Immature natural killer cell (primary cell): ENCODE data around the gene HES2. TPM values are rescaled to one million over a fixed set of nuclear protein-coding genes. Genes with fewer than 3 reads are reported as not detected.
"Not testable (repeated sequence)": the region's sequence is repeated elsewhere in the genome, so short reads cannot be mapped to it uniquely, and the experiment has no call there.

Source experiments
- DNase-seq, 3 donors: peaks; one replicate each; pipeline ENCODE4 v3.0.0; 2022; ENCODE audit warnings: mixed read lengths in 1 of 3
- H3K27ac Mint-ChIP-seq, 6 donors: one replicate each; pipeline ENCODE4 v1.8.0; 2020; ENCODE audit warnings: mixed read lengths in 6 of 6, mild to moderate bottlenecking in 5 of 6, inconsistent platforms in 4 of 6, moderate library complexity in 3 of 6
- H3K27me3 Mint-ChIP-seq, 3 donors: one replicate each; pipeline ENCODE4 v1.8.0; 2020 to 2021; ENCODE audit warnings: low read depth in 3 of 3, mild to moderate bottlenecking in 3 of 3, mixed read lengths in 3 of 3, moderate library complexity in 3 of 3, inconsistent platforms in 1 of 3
- H3K36me3 Mint-ChIP-seq, 3 donors: one replicate each; pipeline ENCODE4 v1.8.0; 2020; ENCODE audit warnings: mixed read lengths in 3 of 3, inconsistent platforms in 2 of 3, mild to moderate bottlenecking in 2 of 3
- H3K4me1 Mint-ChIP-seq, 2 donors: one replicate each; pipeline ENCODE4 v1.8.0; 2020; ENCODE audit warnings: inconsistent platforms in 2 of 2, mild to moderate bottlenecking in 2 of 2, mixed read lengths in 2 of 2, moderate library complexity in 1 of 2
- H3K4me3 Mint-ChIP-seq, 5 donors: one replicate each; pipeline ENCODE4 v1.8.0; 2020; ENCODE audit warnings: mild to moderate bottlenecking in 5 of 5, mixed read lengths in 5 of 5, inconsistent platforms in 3 of 5, moderate library complexity in 3 of 5
- H3K9me3 Mint-ChIP-seq, 6 donors: one replicate each; pipeline ENCODE4 v1.8.0; 2020; ENCODE audit warnings: mild to moderate bottlenecking in 6 of 6, mixed read lengths in 6 of 6, inconsistent platforms in 4 of 6, moderate library complexity in 3 of 6
- polyA plus RNA-seq, 3 donors: library from polyadenylated mRNA; unstranded; fragments of 300-500 nt; fragmentation: Illumina TruSeq; gene quantifications; one replicate each; pipeline ENCODE4 v1.2.3, GENCODE V29; 2021

HES2 gene
- polyA plus RNA-seq, 3 donors from 2014 or later: not detected

DNA sequence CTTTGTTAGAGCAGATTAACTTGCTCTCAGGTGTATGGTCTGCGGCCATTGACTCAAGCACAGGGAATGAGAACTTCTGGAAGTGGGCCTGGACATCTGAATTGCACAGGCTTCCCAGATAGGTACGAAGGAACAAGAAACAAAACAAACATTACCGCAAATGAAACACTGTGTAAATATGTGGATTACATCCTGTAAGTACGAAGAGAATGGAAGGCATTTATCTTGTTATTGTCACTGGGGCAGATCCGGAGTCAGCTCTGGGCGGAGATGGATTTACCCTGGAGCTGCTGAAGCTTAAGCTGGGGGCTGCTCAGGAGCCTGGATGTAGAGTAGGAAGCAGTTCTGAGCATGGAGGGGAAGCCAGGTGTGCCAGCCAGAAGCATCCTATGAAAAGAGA is 6.8 kb downstream of the HES2 start:
- H3K9me3 Mint-ChIP-seq: no peaks in the 10 kb centered on the region
- H3K4me1 Mint-ChIP-seq: peaks cover 0 to 5% of the 10 kb centered on the region in 2 donors
- peaks cover 9 to 30% (median 21%) of the 10 kb centered on the region in 3 donors for H3K27me3 Mint-ChIP-seq
- H3K27ac Mint-ChIP-seq: no peak overlapping the region
- H3K36me3 Mint-ChIP-seq: no peaks in the 10 kb centered on the region
- H3K4me3 Mint-ChIP-seq: no peak overlapping the region
- no peak for DNase-seq

DNA sequence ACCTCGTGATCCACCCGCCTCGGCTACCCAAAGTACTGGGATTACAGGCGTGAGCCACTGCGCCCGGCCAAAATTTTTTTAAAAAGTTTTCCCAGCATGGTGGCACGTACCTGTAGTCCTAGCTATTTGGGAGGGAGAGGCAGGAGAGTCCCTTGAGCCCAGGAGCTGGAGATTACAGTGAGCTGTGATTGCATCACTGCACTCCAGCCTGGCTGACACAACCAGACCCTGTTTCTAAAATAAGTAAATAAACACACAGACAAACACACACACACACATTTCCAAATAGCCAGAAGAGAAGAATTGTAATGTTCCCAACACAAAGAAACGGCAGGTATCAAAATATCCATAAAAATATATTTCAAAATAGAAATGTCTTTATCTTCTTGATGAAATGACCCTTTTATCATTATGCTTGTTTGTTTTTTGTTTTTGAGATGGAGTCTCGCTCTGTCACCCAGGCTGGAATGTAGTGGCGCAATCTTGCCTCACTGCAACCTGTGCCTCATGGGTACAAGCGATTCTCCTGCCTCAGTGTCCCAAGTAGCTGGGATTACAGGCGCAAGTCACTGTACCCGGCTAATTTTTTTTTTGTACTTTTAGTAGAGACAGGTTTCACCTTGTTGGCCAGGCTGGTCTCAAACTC is 9.3 kb downstream of the HES2 start:
- DNase-seq: no peak
- no peaks in the 10 kb centered on the region for H3K36me3 Mint-ChIP-seq
- no peaks in the 10 kb centered on the region for H3K9me3 Mint-ChIP-seq
- H3K27ac Mint-ChIP-seq: no peak overlapping the region
- H3K27me3 Mint-ChIP-seq: peaks cover 8 to 20% (median 12%) of the 10 kb centered on the region in 3 donors
- no peak overlapping the region for H3K4me3 Mint-ChIP-seq
- H3K4me1 Mint-ChIP-seq: peaks cover 0 to 5% of the 10 kb centered on the region in 2 donors

DNA sequence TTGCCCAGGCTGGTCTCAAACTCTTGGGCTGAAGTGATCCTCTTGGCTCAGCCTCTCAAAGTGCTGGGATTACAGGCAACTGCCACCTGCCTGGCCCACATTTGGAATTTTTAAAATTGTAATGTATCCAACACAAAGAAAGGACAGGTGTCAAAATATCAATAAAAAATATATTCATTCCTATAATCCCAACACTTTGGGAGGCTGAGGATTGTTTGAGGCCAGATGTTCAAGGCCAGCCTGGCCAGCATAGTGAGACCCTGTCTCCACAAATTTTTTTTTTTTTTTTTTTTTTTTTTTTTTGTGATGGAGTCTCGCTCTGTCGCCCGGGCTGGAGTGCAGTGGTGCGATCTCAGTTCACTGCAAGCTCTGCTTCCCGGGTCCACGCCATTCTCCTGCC is 10.0 kb downstream of the HES2 start:
- peaks cover 10 to 18% (median 12%) of the 10 kb centered on the region in 3 donors for H3K27me3 Mint-ChIP-seq
- DNase-seq: no peak
- peaks cover 0 to 5% of the 10 kb centered on the region in 2 donors for H3K4me1 Mint-ChIP-seq
- H3K4me3 Mint-ChIP-seq: no peak overlapping the region
- H3K9me3 Mint-ChIP-seq: no peaks in the 10 kb centered on the region
- no peaks in the 10 kb centered on the region for H3K36me3 Mint-ChIP-seq
- H3K27ac Mint-ChIP-seq: no peak overlapping the region

DNA sequence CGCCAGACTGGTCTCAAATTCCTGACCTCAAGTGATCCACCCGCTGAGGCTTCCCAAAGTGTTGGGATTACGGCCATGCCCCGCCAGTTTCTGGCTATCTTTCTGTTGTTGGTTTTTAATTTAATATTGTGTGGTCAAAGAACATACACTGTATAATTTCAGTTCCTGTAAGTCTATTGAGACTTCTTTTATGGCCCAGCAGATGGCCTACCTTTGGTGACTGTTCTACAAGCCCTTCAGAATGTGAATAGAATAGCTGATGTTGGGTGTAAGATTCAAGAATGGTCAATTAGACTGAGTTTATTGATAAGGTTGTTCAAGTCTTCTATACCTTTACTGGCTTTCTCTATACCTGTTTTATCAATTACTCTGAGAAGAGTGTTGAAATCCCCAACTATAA is 10.7 kb downstream of the HES2 start:
- peaks cover 0 to 2% of the 10 kb centered on the region in 2 donors for H3K4me1 Mint-ChIP-seq
- H3K27ac Mint-ChIP-seq: no peak overlapping the region
- no peak overlapping the region for H3K4me3 Mint-ChIP-seq
- H3K9me3 Mint-ChIP-seq: no peaks in the 10 kb centered on the region
- no peaks in the 10 kb centered on the region for H3K36me3 Mint-ChIP-seq
- H3K27me3 Mint-ChIP-seq: peaks cover 9 to 15% (median 12%) of the 10 kb centered on the region in 3 donors
- DNase-seq: no peak

DNA sequence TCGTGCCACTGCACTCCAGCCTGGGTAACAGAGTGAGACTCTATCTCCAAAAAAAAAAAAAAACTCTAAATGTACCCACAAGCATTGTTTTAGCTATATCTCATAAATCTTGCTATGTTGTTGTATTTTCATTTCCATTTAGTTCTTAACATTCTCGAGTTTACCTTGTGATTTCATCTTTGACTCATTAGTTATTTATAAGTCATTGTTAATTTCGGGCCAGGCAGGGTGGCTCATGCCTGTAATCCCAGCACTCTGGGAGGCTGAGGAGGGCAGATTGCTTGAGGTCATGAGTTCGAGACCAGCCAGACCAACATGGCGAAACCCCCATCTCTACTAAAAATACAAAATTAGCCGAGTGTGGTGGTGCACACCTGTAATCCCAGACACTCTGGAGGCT is 11.7 kb downstream of the HES2 start:
- peaks cover 9 to 15% (median 12%) of the 10 kb centered on the region in 3 donors for H3K27me3 Mint-ChIP-seq
- DNase-seq: no peak
- H3K36me3 Mint-ChIP-seq: no peaks in the 10 kb centered on the region
- H3K4me3 Mint-ChIP-seq: no peak overlapping the region
- peaks cover 0 to 3% of the 10 kb centered on the region in 2 donors for H3K4me1 Mint-ChIP-seq
- no peak overlapping the region for H3K27ac Mint-ChIP-seq
- H3K9me3 Mint-ChIP-seq: no peaks in the 10 kb centered on the region

DNA sequence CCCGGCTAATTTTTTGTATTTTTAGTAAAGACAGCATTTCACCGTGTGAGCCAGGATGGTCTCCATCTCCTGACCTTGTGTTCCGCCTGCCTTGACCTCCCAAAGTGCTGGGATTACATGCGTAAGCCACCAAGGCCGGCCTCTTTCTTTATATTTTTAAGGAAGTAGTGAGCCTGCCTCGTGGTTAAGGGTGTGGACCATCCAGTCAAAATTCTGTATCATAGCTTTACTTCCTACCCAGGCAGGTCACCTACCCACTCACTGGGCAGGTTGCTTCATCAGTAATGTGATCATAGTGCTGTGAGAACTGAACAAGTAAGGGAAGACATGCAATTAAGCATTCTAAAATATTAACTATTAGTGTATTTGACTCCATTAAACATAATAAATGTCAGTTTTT is 18.0 kb downstream of the HES2 start:
- no peak for DNase-seq
- Mint-ChIP-seq H3K4me1 (peaks cover 0 to 3% of the 10 kb centered on the region in 2 donors), H3K9me3 (no peaks in the 10 kb centered on the region), H3K36me3 (no peaks in the 10 kb centered on the region), H3K27me3 (peaks cover 7 to 9% (median 8%) of the 10 kb centered on the region in 3 donors), H3K27ac (no peak overlapping the region), H3K4me3 (no peak overlapping the region)

DNA sequence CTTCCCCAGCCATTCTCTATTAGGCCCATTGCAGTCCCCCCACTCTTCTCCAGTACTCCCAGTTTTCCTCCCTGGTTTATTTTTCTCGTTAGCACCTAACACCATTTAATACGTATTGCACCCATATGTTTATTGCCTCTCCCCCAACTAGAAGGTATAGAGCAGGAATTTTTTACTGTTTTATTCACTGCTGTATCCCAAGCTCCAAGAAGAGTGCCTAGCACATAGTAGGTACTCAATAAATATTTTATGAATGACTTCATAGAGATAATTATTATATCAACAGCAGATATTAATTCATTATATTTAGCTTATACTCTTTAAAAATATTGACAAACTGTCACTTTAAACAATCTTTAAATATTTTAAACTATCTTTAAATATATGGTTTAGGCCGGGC is 20.4 kb downstream of the HES2 start:
- Mint-ChIP-seq H3K27ac (no peak overlapping the region), H3K9me3 (no peaks in the 10 kb centered on the region), H3K4me3 (no peak overlapping the region), H3K27me3 (peaks cover 2 to 9% (median 9%) of the 10 kb centered on the region in 3 donors), H3K36me3 (no peaks in the 10 kb centered on the region), H3K4me1 (peaks cover 10 to 11% of the 10 kb centered on the region in 2 donors)
- DNase-seq: no peak

DNA sequence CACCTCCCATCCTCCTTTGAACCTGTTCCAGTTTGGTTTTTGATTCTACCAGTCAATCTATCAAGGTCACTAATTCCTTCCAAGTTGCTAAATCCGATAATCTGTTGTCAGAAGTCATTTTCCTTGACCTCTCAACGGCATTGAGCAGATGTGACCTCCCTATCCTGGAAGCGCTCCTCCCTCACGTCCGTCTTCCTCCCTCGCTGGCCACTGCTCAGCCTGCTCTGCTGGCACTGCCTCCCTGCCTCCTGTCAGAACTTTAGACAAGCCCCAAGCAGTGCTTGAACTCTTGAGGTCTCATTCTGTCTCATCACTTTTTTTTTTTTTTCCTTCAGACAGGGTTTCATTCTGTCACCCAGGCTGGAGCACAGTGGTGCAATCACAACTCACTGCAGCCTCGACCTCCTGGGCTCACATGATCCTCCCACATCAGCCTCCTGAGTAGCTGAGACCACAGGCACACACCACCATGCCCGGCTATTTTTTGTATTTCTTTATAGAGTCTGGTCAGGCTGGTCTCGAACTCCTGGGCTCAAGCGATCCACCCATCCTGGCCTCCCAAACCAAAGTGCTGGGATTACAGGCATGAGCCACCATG is 21.8 kb downstream of the HES2 start:
- Mint-ChIP-seq H3K4me1 (peaks cover 16 to 18% of the 10 kb centered on the region in 2 donors), H3K27me3 (peaks cover 6 to 13% (median 9%) of the 10 kb centered on the region in 3 donors), H3K9me3 (no peaks in the 10 kb centered on the region), H3K4me3 (peak overlapping the region in 1 of 5 donors; percentile 28), H3K27ac (peak overlapping the region in 1 of 6 donors; percentile 12), H3K36me3 (no peaks in the 10 kb centered on the region)
- no peak for DNase-seq

DNA sequence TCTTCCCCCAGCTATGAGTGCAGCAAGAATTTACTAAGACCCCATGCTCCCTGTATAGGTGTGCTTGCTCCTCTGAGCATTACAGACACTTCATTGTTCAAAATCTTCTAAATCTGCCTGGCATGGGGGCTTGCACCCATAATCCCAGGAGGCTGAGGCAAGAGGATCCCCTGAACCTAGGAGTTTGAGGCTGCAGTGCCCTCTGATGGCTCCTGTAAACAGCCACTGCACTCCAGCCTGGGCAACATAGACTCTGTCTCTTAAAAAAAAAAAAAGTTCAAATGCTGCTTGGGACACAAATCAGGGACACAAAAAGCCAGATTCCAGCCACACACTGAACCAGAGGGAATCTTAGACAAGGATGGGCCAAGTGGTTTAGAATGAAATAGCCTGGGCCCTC is 22.7 kb downstream of the HES2 start:
- H3K4me1 Mint-ChIP-seq: peaks cover 22 to 24% of the 10 kb centered on the region in 2 donors
- peak overlapping the region in 1 of 6 donors; percentile 62 for H3K27ac Mint-ChIP-seq
- no peaks in the 10 kb centered on the region for H3K36me3 Mint-ChIP-seq
- DNase-seq: no peak
- peaks cover 6 to 17% (median 12%) of the 10 kb centered on the region in 3 donors for H3K27me3 Mint-ChIP-seq
- H3K4me3 Mint-ChIP-seq: peak overlapping the region in 2 of 5 donors; percentile 25 to 36
- H3K9me3 Mint-ChIP-seq: no peaks in the 10 kb centered on the region

DNA sequence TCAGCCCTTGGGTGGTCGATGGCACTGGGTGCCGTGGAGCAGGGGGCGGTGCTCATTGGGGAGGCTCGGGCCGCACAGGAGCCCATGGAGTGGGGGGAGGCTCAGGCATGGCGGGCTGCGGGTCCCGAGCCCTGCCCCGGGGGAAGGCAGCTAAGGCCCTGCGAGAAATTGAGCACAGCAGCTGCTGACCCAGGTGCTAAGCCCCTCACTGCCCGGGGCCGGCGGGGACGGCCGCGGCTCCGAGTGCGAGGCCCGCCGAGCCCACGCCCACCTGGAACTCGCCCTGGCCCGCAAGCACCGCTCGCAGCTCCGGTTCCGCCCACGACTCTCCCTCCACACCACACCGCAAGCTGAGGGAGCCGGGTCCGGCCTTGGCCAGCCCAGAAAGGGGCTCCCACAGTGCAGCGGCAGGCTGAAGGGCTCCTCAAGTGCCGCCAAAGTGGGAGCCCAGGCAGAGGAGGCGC is 23.9 kb downstream of the HES2 start:
- not testable (repeated sequence) for H3K9me3 Mint-ChIP-seq, DNase-seq, H3K36me3 Mint-ChIP-seq, H3K4me3 Mint-ChIP-seq
- peak overlapping the region in 1 of 6 donors; percentile 93 for H3K27ac Mint-ChIP-seq
- H3K4me1 Mint-ChIP-seq: peaks cover 24 to 27% of the 10 kb centered on the region in 2 donors
- peaks cover 5 to 17% (median 6%) of the 10 kb centered on the region in 3 donors for H3K27me3 Mint-ChIP-seq

DNA sequence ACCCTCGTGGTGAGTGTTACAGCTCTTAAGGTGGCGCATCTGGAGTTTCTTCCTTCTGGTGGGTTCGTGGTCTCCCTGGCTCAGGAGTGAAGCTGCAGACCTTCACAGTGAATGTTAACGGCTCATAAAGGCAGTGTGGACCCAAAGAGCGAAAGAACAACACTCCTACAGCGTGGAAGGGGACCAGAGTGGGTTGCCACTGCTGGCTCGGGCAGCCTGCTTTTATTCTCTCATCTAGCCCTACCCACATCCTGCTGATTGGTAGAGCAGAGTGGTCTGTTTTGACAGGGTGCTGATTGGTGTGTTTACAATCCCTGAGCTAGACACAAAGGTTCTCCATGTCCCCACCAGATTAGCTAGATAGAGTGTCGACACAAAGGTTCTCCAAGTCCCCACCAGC is 24.6 kb downstream of the HES2 start:
- DNase-seq, H3K36me3 Mint-ChIP-seq, H3K9me3 Mint-ChIP-seq: not testable (repeated sequence)
- Mint-ChIP-seq H3K27ac (peak overlapping the region; percentile 60 to 93 (median 84)), H3K4me3 (peak overlapping the region; percentile 49 to 77 (median 76)), H3K4me1 (peaks cover 24 to 27% of the 10 kb centered on the region in 2 donors), H3K27me3 (peaks cover 4 to 17% (median 6%) of the 10 kb centered on the region in 3 donors)

DNA sequence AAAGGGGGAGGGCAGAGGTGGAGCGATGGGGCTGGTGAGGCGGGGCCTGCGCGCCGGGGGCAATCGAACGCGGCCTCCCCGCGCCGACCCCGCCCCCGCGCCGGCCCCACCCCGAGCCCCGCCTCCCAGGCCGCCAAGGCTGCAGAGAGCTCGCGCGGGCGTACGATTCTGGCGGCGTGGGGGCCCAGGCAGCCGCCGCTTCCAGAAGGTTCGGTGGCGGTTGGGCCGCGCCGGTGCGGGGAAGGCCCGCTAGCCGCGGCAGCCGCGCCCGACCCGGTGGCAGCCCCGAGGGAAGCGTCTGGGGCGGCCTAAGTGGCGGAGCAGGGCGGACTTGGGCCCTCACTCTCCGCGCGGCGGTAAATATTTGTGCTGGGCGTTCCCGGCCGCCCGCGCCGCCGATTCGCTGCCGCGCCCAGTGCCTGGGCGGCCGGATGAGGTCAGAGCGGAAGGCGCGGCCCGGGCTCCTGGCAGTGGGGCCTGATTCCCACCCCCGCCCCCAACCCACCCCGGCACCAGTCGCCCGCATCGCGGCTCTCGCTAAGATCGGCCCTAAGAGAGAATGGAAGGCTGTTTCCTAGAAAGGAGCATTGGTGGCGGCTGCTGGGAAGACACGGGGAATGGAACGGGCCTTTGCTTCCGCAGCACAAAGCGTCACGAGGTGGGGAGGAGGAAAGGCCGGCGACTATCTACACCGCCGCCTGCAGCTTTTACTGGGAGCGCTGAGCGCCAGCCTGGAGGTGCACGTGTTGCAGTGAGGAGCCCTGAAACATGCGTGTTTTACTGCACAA is 26.1 kb downstream of the HES2 start, which contains the start of gene ACOT7:
ACOT7 (minus strand) TSS at position 368 of the 788 bp plus-strand sequence. CDS start 368 bp downstream, outside the sequence.
- Mint-ChIP-seq H3K9me3 (no peaks in the 10 kb centered on the region), H3K4me1 (peaks cover 24 to 27% of the 10 kb centered on the region in 2 donors), H3K36me3 (no peaks in the 10 kb centered on the region), H3K4me3 (peak within 1 kb of the TSS; percentile 90 to 96 (median 95)), H3K27ac (peak within 1 kb of the TSS; percentile 93 to 99 (median 97)), H3K27me3 (peaks cover 3 to 17% (median 6%) of the 10 kb centered on the region in 3 donors)
- peak; percentile 91 to 93 (median 92) for DNase-seq

DNA sequence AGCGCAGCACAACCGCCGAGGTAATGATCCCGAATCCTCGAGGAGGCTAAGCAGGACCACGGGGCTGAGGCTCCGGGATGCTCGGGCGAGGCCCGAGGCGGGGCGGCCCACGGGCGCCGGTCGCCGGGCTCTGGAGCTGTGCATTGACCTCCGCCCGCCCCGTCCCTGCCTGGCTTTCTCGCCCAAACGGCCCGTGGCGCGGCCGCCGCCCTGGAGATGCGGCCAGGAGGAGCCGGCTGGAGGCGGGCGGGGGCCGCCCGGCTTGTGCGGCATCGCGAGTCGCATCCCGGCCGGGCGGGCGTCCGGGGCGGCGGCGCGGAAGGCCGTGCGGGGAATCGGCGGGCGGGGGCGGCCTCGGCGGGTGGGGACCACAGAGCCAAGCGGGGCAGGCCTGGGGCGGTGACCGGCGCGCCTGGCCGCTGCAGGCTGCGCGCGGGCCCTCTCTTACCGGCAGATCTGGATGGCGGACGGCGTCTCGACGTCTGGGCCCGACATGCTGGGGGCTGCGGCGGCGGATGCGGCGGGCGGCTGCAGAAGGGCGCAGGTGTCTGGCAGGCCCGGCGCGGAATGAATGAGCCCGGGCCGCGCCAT is 26.8 kb downstream of the HES2 start:
- DNase-seq: no peak
- Mint-ChIP-seq H3K4me3 (peak overlapping the region; percentile 82 to 88 (median 85)), H3K9me3 (no peaks in the 10 kb centered on the region), H3K27me3 (peaks cover 3 to 15% (median 6%) of the 10 kb centered on the region in 3 donors), H3K4me1 (peaks cover 24 to 27% of the 10 kb centered on the region in 2 donors), H3K27ac (peak overlapping the region; percentile 73 to 93 (median 88)), H3K36me3 (no peaks in the 10 kb centered on the region)
